Cardiac fibroblast (primary cell): Measurements from ENCODE around the gene NEURL1.
"Not testable (repeated sequence)": the region's sequence is repeated elsewhere in the genome, so short reads cannot be mapped to it uniquely, and the experiment has no call there.

ENCODE experiments used
- DNase-seq, 2 donors: peaks; one replicate each; pipeline versions ENCODE4 v3.0.0 to v3.0.0-alpha.2; 2010; ENCODE audit warnings: low read depth in 2 of 2
- H3K4me3 ChIP-seq, 2 donors: replicated peaks in 1 of 2; 1 replicate in 1 of 2; 2 replicates in 1 of 2; pipeline ENCODE4 v1.5.1; 2011; ENCODE audit warnings: low read depth in 2 of 2, low read length in 2 of 2, mild to moderate bottlenecking in 2 of 2, moderate library complexity in 1 of 2
- CTCF ChIP-seq: IDR thresholded peaks from one replicate; pipeline ENCODE4 v1.5.1; 2011; ENCODE audit warnings: low read depth, mild to moderate bottlenecking, low read length, inconsistent platforms

Gene NEURL1

DNA sequence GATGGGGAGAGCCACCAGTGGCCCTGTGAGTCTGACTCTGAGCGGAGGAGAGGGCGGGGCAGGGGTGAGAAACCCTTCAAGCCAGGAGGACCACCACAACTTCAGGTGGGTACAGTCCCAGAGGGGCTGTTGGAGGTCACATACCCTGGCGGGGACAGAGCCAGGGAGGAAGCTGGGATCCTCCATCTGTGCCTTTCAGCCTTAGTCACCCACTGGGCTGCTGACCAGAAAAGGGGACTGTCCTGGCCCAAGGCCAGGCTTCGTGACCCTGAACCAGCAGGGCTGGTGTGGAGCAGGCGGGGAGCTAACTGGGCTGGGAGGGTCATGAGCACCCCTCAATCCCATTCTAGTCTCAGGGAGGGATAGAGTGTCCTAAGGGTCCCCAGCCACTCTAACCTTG, 13.0 kb upstream of the NEURL1 start:
- no peak for TF ChIP-seq CTCF
- DNase-seq, result peak; percentile 45 to 55
- no peak overlapping the region for H3K4me3 ChIP-seq

DNA sequence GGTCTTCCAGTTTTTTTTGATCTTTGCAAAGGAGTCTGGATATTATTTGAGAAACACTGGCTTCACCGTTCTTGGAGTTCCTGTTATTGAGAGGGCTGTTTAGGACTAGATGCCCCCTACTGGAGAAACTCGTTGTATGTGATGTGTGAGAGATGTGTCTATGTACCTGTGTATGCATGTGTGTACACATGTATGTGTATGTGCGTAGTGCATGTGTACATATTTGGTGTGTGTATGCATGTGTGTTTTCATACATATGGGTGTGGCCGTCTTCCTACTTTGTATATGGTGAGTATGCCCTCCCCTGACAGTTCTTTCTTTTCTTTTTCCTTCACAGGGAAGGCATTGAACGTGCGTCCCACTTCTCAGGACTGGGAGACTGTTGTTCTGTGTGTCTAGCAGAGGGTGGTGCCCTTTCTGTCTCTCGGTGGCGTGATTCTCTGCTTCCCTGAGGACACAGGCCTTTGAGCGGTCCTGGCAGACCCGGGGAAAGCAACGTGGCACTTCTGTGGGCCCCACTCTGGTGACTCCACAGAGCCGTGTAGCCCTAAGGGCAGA, 11.5 kb upstream of the NEURL1 start:
- peak; percentile 75 for TF ChIP-seq CTCF
- DNase-seq, result peak; percentile 88 to 89

GRCh38 chr10:103486635-103487409, 6.7 kb upstream of the NEURL1 start:
- DNase-seq, result not testable (repeated sequence)

More for the DNA sequence above, 11.5 kb upstream of the NEURL1 start:
- H3K4me3 ChIP-seq, result no peak overlapping the region

GRCh38 chr10:103487410-103487708, 6.1 kb upstream of the NEURL1 start:
- DNase-seq, result no peak
- TF ChIP-seq CTCF, result no peak
- H3K4me3 ChIP-seq, result no peak overlapping the region

More at GRCh38 chr10:103486635-103487409, 6.7 kb upstream of the NEURL1 start:
- H3K4me3 ChIP-seq, result not testable (repeated sequence)

- no peak for TF ChIP-seq CTCF
- H3K4me3 ChIP-seq, result no peak overlapping the region
- no peak for DNase-seq
These were observed 2.6 kb upstream of the NEURL1 start for GRCh38 chr10:103490986-103491314.

DNA sequence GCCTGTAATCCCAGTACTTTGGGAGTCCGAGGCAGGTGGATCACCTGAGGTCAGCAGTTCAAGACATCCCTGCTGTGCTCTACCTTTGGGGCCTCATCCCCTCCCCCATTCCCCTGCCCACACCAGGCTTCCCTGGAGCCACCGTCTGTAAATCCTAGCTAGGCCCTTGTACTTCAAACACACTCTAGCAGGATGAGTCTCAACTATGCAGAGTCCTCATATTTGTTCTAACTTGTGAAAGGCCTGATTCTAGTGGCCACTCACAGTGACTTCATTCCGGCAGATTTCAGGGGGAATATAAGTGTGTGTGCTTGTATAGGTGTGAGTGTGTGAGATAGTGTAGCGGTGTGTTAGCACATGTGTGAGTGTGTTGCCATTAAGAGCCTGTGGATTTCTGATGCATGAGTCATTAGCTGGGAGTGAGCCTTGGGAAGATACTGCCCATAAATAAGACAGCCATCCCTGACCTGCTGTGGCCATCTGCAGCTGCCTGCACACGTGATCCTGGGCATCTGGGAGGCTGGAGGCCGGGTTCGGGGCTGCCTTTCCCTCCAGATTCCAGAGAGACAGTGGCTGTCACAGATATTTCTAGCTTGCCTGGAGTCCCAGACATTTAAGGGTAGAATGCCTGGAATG, 1.7 kb upstream of the NEURL1 start:
- DNase-seq, result peak; percentile 88 to 90
- no peak overlapping the region for H3K4me3 ChIP-seq
- no peak for TF ChIP-seq CTCF

- no peak for DNase-seq
- TF ChIP-seq CTCF, result no peak
- H3K4me3 ChIP-seq, result no peak overlapping the region
These were observed 747 bp upstream of the NEURL1 start for GRCh38 chr10:103492655-103493261.
